Measurements from ENCODE around the gene FILIP1L. TPM values are rescaled to one million over a fixed set of nuclear protein-coding genes. Genes with fewer than 3 reads are reported as not detected.

The FILIP1L gene
- total RNA-seq, 2 donors from 2014 or later = 9.5 to 28.2 TPM

- Histone ChIP-seq H3K36me3 (no peaks in the 10 kb centered on the region), H3K27ac (no peak overlapping the region), H3K9me3 (no peaks in the 10 kb centered on the region), H3K4me1 (replicated peaks) (no peaks in the 10 kb centered on the region), H3K4me3 (no peak overlapping the region), H3K27me3 (replicated peaks; ENCODE audit: insufficient read depth) (no peaks in the 10 kb centered on the region)
- no peak for DNase-seq (ENCODE audit: low spot score)
- intact Hi-C loops (cut with DNase I) = no loop called here
- WGBS = 26% methylated on average over 2 of the region's 2 CpGs
- TF ChIP-seq CTCF (IDR thresholded peaks at IDR 0.05) (no peak), POLR2A (IDR thresholded peaks at IDR 0.05) (no peak), POLR2AphosphoS5 (IDR thresholded peaks at IDR 0.05) (no peak)
Measured at GRCh38 chr3:100158918-100159330, 44.6 kb upstream of the FILIP1L start.

- H3K4me3 ChIP-seq = no peak overlapping the region
- H3K27ac ChIP-seq = no peak overlapping the region
- H3K27me3 ChIP-seq (replicated peaks; ENCODE audit: insufficient read depth) = no peaks in the 10 kb centered on the region
- no peaks in the 10 kb centered on the region for H3K9me3 ChIP-seq
- intact Hi-C loops (cut with DNase I) = no loop called here
- H3K4me1 ChIP-seq (replicated peaks) = no peaks in the 10 kb centered on the region
- WGBS = 88% methylated on average over 2 of the region's 2 CpGs
- no peaks in the 10 kb centered on the region for H3K36me3 ChIP-seq
- DNase-seq (ENCODE audit: low spot score) = no peak
- TF ChIP-seq CTCF (IDR thresholded peaks at IDR 0.05) = no peak
- TF ChIP-seq POLR2AphosphoS5 (IDR thresholded peaks at IDR 0.05) = no peak
- TF ChIP-seq POLR2A (IDR thresholded peaks at IDR 0.05) = no peak
Measured at GRCh38 chr3:100157685-100158084, 43.4 kb upstream of the FILIP1L start.

- no peak overlapping the region for H3K4me3 ChIP-seq
- TF ChIP-seq POLR2A (IDR thresholded peaks at IDR 0.05) (no peak), POLR2AphosphoS5 (IDR thresholded peaks at IDR 0.05) (no peak), CTCF (IDR thresholded peaks at IDR 0.05) (no peak)
- H3K4me1 ChIP-seq (replicated peaks) = no peaks in the 10 kb centered on the region
- no peak for DNase-seq (ENCODE audit: low spot score)
- no peaks in the 10 kb centered on the region for H3K36me3 ChIP-seq
- H3K27me3 ChIP-seq (replicated peaks; ENCODE audit: insufficient read depth) = no peaks in the 10 kb centered on the region
- no peak overlapping the region for H3K27ac ChIP-seq
- intact Hi-C loops (cut with DNase I) = no loop called here
- H3K9me3 ChIP-seq = no peaks in the 10 kb centered on the region
Measured at GRCh38 chr3:100155590-100155989, 41.3 kb upstream of the FILIP1L start.

- Histone ChIP-seq H3K4me3 (no peak overlapping the region), H3K9me3 (no peaks in the 10 kb centered on the region), H3K4me1 (replicated peaks) (no peaks in the 10 kb centered on the region), H3K36me3 (no peaks in the 10 kb centered on the region), H3K27ac (no peak overlapping the region), H3K27me3 (replicated peaks; ENCODE audit: insufficient read depth) (no peaks in the 10 kb centered on the region)
- intact Hi-C loops (cut with DNase I) = no loop called here
- TF ChIP-seq CTCF (IDR thresholded peaks at IDR 0.05) = no peak
- TF ChIP-seq POLR2AphosphoS5 (IDR thresholded peaks at IDR 0.05) = no peak
- no peak for TF ChIP-seq POLR2A (IDR thresholded peaks at IDR 0.05)
- DNase-seq (ENCODE audit: low spot score) = no peak
Measured at GRCh38 chr3:100155128-100155527, 40.8 kb upstream of the FILIP1L start.

- TF ChIP-seq POLR2AphosphoS5 (IDR thresholded peaks at IDR 0.05) (no peak), CTCF (IDR thresholded peaks at IDR 0.05) (no peak), POLR2A (IDR thresholded peaks at IDR 0.05) (no peak)
Measured at GRCh38 chr3:100154171-100154570, 39.9 kb upstream of the FILIP1L start.

More at GRCh38 chr3:100154171-100154570, 39.9 kb upstream of the FILIP1L start:
- DNase-seq (ENCODE audit: low spot score) = no peak
- intact Hi-C loops (cut with DNase I) = loop anchor here (5.0 kb wide), 1 partner anchor 42 kb away; the partner anchor contains the start of gene FILIP1L
- H3K27me3 ChIP-seq (replicated peaks; ENCODE audit: insufficient read depth) = no peaks in the 10 kb centered on the region
- H3K36me3 ChIP-seq = no peaks in the 10 kb centered on the region
- WGBS = 85% methylated on average over 1 of the region's 1 CpG
- H3K4me3 ChIP-seq = no peak overlapping the region
- H3K4me1 ChIP-seq (replicated peaks) = no peaks in the 10 kb centered on the region
- no peaks in the 10 kb centered on the region for H3K9me3 ChIP-seq
- no peak overlapping the region for H3K27ac ChIP-seq
